Keratinocyte (primary cell): ENCODE measurements around the gene ITPR2.

Experiments used
- EZH2 ChIP-seq: IDR thresholded peaks from one replicate; pipeline ENCODE4 v1.6.1; 2012; ENCODE audit warnings: inconsistent platforms, mild to moderate bottlenecking, low read length, moderate library complexity
- TF ChIP-seq, protein P1 (sequence below), 3 experiments: IDR thresholded peaks in 1 of 3; conservative IDR thresholded peaks in 1 of 3; optimal IDR thresholded peaks in 1 of 3; 2 replicates in 2 of 3; 3 replicates in 1 of 3; pipeline versions ENCODE3 to v1.5.1; 2011; ENCODE audit warnings: low read length in 3 of 3, mild to moderate bottlenecking in 3 of 3, moderate library complexity in 2 of 3, control low read depth in 1 of 3, inconsistent platforms in 1 of 3; ENCODE audit not compliant: insufficient read depth in 2 of 3; ENCODE audit errors: extremely low read depth in 1 of 3

DNA sequence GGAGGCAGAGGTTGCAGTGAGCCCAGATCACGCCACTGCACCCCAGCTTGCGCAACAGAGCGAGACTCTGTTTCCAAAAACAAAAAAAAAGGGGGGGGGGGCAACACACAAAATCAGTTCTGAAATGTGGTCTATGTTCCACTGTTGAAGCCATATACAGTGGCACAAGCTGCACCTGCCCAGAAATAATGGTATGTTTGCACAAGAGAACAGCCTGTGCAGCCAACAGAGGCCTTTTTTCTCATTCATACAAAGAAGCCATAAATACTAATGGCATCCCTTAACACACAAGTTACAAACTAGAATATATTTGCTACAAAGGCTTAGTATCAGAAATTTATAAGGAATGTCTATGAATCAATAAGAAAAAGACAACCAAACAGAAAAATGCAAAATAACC is 37.1 kb downstream of the ITPR2 start:
- TF ChIP-seq, protein P1, sequence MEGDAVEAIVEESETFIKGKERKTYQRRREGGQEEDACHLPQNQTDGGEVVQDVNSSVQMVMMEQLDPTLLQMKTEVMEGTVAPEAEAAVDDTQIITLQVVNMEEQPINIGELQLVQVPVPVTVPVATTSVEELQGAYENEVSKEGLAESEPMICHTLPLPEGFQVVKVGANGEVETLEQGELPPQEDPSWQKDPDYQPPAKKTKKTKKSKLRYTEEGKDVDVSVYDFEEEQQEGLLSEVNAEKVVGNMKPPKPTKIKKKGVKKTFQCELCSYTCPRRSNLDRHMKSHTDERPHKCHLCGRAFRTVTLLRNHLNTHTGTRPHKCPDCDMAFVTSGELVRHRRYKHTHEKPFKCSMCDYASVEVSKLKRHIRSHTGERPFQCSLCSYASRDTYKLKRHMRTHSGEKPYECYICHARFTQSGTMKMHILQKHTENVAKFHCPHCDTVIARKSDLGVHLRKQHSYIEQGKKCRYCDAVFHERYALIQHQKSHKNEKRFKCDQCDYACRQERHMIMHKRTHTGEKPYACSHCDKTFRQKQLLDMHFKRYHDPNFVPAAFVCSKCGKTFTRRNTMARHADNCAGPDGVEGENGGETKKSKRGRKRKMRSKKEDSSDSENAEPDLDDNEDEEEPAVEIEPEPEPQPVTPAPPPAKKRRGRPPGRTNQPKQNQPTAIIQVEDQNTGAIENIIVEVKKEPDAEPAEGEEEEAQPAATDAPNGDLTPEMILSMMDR (optimal IDR thresholded peaks at IDR 0.05 in 1 of 3, IDR thresholded peaks at IDR 0.05 in 1 of 3, conservative IDR thresholded peaks at IDR 0.05 in 1 of 3; ENCODE audit: extremely low read depth in 1 of 3, insufficient read depth in 2 of 3, low read length in 3 of 3): no peak
- TF ChIP-seq EZH2: no peak
